Measurements from ENCODE around the gene NHEJ1.

DNA sequence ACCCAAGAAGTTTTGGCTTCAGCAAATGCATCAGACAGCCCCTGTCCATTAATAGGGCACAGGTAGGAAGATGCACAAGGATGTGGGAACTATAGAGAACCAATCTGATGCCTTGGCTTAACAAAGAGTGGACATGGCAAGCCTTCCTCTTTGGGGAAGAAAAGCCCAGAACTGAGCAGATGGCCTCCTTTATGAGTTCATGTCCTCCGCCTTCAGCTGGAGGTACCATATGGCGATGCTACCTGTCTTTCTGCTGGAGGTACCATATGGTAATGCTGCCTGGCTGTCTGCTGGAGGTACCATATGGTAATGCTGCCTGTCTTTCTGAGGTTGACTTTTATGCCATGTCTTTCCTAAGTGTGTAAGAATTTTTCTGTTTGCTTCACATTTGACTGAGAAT, 23.5 kb upstream of the NHEJ1 start:
- TF ChIP-seq, protein P1, sequence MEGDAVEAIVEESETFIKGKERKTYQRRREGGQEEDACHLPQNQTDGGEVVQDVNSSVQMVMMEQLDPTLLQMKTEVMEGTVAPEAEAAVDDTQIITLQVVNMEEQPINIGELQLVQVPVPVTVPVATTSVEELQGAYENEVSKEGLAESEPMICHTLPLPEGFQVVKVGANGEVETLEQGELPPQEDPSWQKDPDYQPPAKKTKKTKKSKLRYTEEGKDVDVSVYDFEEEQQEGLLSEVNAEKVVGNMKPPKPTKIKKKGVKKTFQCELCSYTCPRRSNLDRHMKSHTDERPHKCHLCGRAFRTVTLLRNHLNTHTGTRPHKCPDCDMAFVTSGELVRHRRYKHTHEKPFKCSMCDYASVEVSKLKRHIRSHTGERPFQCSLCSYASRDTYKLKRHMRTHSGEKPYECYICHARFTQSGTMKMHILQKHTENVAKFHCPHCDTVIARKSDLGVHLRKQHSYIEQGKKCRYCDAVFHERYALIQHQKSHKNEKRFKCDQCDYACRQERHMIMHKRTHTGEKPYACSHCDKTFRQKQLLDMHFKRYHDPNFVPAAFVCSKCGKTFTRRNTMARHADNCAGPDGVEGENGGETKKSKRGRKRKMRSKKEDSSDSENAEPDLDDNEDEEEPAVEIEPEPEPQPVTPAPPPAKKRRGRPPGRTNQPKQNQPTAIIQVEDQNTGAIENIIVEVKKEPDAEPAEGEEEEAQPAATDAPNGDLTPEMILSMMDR (IDR thresholded peaks at IDR 0.05), result no peak
- TF ChIP-seq POLR2AphosphoS5 (IDR thresholded peaks at IDR 0.05; ENCODE audit: insufficient read depth in 1 of 2, low read depth in 1 of 2), result no peak

Data from vagina (tissue), 2 donors.